Hematopoietic multipotent progenitor cell (in vitro differentiated cells): Measurements from ENCODE around the gene FFAR4. TPM values are rescaled to one million over a fixed set of nuclear protein-coding genes. Genes with fewer than 3 reads are reported as not detected.

Source experiments
- DNase-seq, 3 donors: peaks; one replicate each; pipeline ENCODE4 v3.0.0-alpha.2; 2011 to 2015; ENCODE audit warnings: low read depth in 2 of 3, low spot score in 2 of 3
- total RNA-seq: library from RNA; depleted of rRNA; stranded (reverse); fragments of >200 nt; gene quantifications from one replicate; pipeline ENCODE4 v1.2.3, GENCODE V29; 2012

FFAR4 gene
- total RNA-seq, 1 donor = not detected

DNA sequence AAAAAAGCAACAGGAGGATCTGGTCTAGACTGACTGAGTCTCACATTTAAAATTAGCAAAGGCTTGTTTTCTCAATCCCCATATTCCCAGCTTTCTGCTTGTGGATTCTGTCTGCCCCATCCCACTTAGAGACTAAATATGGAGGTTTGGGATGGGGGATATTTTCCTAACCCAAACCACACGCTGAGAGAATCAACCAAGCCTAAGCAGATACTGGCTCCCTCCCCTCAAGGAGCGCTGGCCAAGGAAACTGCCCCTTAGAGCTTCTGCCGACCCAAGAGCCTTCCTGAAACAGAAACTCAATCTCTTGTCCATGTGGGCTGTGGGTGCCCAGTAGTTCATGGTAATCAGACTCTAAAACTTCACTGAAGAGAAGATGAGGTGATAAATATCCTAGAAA lies 3.9 kb downstream of the FFAR4 start:
- no peak for DNase-seq

DNA sequence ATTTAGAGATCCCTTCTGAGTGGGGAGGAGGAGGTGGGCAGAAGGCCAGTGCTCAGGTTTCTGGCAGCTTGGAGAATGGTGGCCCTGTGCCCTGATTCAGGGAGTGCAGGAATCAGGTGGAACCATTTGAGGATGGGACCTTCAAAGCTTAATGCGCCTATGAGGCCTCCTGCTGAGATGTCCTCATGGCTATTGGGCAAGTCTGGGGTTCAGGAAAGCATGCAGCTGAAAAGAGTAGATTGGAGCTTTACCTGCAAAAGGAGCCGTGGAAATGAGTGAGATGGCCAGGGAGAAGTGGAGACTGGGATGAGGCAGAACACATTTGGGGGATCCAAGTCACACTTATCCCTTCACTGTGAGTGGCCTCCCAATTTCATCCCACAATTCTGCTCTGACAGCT lies 6.1 kb downstream of the FFAR4 start:
- DNase-seq = no peak

DNA sequence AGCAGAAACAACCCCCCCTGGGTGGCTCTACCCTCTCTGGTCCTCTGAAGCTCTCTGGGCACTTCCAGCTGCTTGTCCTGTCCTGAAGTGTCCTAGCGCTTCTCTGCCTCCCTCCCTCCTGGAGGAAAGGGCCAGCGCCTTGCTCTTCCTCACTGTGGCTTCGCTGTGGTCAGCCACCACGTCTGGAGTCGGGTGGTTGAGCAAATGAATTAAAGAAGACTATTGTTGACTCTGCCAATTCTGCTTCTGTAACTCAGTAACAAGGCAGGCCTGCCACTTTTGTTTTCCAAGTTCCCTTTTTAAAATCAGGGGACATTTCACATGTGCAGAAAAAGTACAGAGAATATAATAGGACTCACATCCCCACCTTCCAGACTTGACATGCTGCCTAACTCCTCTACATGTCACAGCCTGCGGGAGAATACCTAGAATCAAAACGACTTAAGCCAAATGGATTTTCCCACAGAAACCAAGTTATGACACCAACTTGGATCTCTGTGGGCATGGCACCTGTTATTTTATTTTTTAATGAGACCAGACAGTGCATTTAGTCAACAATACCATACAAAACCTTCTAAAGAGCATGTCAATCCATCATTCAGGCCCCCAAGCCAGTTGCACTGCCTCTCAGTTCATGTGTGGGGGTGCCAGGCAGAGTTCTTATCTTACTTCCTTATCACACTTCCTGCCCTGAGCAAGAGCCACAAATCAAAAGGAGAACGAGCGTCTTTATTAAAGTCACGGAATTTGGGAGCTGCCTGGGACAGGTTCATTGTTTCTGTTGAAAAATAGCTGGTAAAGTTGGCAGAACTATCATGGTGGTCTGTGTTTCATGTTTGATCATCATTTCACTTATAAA lies 6.8 kb downstream of the FFAR4 start:
- DNase-seq = peak in 2 of 3 donors; percentile 37 to 62

DNA sequence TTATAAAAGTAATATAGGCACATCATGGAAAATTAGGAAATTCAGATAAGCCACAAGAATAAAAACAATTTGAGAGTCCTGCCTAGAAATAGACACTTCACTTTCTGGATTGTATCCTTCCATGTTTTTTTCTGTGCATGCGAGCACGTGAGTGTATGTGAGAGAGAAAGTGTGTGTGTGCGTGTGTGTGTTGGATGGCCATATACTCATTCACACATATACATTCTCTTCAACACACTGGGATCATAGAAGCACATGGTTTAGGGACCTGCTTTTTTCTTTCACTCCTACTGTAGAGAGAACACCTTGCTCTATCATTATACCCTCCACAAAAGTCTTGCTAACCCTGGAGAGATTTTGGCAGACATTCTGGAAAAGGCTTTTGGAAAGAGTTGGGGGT lies 7.5 kb downstream of the FFAR4 start:
- no peak for DNase-seq

DNA sequence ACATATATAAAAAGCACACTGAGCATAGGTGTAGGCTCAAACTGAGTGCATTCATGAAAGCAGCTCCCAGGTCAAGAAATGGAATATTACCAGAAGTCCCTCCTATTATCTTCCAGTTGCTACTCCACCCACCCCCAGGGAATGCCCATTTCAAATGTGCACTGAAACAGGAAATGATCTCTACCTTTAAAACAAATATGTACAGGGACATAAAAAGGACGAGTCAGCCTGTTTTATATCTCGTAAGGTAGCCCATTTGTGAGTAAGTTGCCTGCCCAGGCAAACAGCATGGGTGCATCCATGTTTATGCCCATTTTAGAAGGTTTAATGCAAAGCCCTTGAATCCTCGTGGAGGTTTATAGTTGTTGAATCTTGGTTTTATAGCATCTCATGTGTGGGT lies 10.4 kb downstream of the FFAR4 start:
- no peak for DNase-seq

DNA sequence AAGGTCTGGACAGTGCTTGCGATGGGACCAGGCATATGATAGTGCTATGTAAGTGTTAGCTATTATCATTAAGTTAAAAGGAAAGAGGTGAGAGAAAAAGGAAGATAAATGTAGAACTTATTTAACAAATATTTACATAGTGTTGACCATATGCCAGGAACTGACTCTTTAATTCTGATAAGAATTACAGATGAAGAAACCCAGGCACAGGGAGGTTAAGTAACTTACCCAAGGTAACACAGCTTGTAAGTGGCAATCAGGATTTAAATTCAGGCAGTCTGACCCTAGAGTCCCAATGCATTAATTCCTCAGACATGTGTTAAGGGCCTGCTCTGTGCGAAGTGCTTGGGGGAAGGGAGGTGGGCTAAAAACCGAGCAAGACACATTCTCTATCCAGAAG lies 11.1 kb downstream of the FFAR4 start:
- no peak for DNase-seq

DNA sequence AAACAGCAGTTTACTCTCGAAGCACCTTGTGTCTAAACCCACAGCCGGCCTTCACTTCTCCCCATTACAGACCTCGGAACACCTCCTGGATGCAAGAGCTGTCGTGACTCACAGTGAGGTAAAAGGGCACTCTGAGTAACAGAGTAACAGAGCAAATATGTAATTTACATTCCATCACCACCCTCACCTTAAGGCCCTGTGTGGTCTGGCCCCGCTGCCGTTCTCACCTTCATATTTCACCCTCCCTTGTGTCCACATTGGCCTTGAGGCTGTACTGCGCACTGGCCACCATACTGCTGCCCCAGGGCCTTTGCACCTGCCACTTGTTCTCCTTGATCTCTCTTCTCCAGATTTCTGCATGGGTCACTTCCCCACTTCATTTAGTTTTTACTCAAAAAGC lies 12.6 kb downstream of the FFAR4 start:
- no peak for DNase-seq

DNA sequence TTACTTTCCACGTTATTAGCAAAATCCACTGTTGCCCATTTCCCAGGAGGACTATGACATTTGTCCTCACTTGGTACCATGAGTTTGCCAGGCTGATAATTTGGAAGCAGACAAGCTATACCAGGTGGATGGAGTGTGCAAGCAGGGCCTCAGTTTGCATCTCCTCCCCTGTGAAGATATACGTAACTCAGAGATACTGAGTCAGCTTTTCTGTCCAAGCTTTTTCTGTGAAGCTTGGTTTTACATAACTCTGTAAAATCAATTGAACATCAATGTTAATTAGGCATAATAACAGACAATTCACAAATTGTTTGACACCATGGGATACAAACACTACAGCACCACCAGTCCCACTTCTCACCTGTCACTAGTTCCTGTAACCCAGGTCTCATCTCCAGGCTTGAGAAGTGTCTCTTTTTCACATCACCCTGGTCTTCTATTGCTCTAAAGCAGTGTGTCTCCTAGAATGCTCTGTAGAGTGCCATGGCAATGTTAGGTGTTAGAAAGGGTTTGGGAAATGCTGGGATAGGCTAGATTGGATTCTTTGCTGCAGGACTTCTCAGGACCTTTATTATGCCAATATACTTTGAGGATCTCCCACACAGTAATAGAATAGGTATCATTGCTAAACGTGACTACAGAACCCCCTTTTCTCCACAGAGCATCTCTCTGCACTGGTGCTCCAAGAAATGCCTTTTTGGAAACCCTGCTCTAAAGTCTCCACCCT lies 13.7 kb downstream of the FFAR4 start:
- no peak for DNase-seq

DNA sequence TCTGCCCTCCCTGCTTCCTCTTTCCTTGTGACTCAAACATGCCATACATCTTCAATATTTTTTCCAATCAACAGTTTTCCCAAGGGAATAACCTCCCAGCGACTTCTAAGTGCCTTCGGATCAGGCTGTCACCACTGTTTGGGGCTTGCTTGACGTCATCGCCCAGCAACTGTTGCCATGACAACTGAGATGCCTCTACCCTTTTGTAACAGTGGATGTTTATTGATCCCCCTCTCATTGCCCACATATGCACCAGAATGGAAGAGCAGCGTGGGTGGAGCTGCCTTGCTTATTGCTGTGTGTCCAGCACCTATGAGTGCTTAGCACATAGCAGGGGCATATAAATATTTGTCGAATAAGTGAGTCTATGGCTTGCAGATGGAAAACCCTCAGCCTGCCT lies 14.4 kb downstream of the FFAR4 start:
- DNase-seq = no peak

DNA sequence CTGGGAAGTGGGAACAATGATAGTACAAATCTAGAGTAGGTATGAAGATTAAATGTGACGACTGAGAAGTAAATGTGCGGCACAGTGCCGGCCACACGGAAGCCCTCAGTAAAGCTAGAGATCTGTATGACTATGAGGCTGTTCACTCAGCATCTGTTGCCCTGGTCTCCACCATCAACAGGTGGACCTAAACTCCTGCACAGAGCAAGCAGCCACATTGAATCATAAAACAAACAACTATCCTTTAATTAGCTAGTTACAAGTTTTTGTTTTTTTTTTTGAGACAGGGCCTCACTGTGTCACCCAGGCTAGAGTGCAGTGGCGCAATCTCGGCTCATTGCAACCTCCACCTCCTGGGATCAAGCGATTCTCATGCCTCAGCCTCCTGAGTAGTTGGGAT lies 18.0 kb downstream of the FFAR4 start:
- no peak for DNase-seq

DNA sequence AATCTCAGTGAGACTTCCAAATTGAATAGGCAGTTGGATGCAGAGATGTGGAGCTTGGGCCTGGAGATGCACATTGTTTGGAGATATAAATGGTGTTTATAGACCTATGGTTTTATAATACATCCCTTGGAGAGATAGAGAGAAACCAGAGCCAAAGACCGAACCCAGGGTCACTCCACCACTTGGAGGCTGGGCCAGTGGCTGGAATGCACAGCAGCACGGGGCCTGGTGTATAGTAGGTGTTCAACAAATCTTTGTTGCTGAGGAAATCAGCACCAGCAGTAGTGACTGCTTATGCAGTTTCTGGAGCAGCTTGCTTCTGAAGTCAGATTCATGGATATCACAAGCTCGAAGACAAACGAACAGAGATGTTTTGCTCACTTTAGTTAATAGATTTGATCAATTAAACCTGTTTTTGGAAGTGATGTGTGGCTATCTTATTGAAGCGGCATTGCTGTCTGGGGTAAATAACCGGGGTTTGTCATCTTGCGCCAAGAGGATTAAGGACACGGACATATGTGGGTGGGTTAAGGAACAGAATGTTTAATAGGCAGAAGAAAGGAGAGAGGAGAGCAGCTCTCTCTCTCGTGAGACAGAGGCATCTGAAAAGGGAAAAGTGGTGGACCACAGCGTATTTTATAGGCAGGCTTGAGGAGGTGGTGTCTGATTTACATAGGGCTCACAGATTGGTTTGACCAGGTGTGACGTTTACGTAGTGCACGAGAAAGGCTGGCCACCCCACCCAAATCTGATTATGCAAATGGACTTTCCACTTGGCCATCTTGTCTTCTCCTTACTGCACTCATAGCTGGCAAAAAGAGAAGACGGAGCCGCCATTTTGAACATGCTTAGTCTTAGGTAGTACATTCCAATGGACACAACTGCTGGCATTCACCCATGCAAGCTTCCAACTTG lies 23.4 kb downstream of the FFAR4 start:
- no peak for DNase-seq

DNA sequence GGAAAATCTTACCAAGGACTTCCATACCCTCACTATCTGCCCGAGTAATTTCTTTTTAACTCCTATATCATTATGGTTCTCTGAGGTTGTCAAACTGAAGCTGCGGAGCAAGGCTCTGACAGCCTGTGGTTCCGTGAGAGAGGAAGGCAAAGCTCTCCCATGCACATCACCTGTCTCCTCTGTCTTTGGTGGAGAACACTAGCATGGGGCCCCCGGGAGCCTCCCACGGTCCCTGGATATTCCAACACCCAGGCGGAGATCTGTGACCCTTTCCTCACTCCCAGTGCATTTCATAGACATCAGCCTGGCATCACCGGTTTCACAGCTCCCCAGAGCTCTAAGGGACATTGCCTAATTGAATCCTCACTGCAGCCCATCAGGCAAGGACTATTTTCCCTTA lies 24.2 kb downstream of the FFAR4 start:
- no peak for DNase-seq

DNA sequence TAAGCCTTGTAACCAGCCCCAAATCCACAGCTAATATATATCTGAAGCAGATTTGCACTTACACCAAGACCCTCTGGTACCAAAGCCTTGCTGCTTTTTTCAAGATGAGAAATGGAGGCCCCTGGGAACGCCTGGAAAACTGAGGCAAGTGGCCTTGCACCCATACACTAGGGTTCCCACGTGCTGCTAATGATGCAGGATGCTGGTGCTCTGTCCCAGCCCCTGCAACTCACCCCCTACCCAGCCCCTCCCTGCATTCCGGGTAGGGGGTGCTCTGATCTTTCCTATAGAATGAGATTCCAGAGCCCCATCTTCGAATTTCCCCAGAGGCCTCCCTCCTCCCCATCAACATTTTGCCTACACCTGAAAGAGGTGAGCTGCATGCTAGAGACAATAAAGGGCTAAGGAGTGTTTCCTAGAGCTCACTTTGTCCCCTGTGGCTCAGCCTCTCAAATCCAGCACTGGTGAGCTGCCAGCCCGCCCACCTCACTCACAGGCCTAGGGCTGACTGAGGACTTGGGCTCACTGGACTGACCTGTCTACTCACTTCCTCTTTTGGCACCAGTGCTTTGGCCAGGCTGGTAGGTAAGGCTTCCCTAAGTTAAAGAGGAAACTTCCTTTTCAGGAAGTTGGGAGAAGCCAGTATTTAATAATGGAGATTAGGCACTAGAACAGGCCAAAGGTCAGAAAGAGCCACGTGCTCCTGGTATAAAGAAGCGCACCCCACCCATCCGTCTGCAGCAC lies 24.8 kb downstream of the FFAR4 start:
- DNase-seq = no peak

DNA sequence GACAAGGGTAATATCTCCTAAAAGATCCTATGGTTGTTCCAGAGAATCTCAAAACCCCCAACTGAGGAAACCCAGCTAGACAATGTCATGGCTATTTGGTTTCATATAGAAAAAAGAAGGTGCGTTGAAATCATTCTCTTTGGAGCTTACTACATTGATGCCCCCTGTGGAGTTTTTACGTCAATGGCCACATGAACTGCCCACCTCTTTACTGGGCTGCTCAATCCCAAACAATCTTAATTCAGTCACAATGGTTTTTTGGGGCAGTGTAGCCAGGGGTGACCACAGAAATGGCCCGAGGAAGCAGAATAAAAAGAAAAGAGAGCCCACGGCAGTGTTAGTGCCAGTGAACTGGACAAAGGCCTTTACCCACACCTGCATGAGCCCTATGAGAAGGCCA lies 26.8 kb downstream of the FFAR4 start:
- no peak for DNase-seq

DNA sequence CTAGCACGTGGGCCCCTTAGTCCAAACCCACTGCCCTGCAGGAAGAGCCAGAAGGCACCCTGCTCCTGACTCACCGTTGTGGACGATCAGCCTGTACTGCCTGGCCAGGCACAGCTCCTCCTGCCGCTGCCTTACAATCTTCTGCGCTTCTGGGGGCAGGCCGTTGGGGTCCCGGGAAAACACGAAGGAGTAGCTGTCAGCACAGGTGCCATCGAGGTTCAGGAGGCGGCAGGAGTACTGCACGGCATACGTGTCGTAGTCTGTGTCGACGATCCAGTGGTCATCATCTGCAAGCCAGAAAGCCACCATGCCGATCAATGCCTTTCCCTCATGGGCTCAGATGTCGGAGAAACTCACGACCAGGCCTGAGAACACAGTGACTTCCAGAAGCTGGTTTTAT lies 27.3 kb downstream of the FFAR4 start:
- DNase-seq = no peak

DNA sequence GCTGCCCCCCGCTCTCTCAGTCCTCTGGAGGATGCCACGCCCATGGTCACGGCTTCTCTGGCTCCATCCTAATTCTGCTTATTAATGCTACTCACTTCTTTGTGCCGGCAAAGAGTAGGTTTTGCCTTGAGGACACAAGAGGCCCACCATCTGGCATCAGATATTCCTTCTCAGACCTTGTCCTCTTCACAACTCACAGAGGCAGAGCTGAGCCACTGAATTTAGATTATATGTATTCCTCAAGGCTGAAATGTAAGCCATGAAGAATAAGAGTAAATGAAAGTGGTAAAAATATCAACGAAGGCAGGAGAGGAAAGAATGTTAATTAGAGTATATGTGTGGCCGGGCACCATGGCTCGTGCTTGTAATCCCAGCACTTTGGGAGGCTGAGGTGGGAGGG lies 28.1 kb downstream of the FFAR4 start:
- no peak for DNase-seq

DNA sequence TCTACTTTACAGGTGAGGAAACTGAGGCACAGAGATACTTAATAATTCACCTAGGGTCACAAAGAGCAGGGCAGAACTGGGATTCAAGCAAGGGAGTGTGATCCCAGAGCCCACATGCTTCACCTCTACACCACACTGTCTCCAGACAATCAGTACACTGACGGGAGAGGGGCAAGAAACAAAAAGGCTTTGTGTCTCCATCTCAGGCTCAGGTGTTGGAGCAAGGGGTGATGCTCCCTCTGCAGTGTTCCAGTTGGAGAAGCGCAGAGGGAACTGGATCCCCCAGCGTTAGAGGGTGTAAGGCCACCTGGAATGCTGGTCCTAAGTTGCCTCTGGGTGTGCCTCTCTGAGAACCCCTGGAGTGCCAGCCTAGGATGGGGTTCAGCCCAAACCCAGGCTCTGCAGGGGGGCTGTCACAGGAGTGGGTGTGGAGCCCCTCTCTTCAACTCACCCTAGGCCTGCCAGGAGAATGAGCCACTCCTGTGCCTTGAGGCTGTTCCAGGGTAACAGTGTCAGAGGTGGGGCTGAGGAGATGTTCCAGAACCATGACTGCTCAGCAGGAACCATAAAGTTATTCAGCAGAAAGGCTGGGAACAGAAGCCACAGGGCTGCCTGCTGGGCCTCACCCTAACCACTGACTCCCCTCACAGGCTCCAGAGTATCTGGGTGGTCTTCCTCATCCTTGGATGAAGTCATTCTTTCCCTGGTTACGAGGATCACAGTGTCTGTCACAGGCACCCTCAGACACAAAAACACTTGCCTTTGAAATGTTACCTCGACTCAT lies 29.1 kb downstream of the FFAR4 start:
- DNase-seq = no peak

DNA sequence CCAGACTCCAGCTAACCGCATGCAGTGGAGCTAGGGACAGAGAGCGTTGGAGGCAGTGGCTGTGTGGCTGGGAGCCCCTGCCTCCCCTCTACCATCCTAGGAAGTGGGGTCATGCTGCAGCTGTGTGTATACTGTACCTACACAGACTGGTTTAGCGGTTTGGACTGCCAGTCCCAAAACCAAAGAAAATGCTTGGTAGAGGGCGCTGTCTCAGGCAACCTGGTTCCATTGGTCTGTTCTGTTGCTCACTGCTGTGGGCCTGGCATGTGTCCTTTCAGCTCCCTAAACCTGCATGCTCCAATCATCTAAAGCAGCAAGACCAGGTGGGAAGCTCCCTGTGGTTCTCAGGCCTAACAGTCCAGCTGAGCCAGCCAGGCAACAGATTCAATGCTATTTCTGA lies 30.1 kb downstream of the FFAR4 start:
- no peak for DNase-seq

DNA sequence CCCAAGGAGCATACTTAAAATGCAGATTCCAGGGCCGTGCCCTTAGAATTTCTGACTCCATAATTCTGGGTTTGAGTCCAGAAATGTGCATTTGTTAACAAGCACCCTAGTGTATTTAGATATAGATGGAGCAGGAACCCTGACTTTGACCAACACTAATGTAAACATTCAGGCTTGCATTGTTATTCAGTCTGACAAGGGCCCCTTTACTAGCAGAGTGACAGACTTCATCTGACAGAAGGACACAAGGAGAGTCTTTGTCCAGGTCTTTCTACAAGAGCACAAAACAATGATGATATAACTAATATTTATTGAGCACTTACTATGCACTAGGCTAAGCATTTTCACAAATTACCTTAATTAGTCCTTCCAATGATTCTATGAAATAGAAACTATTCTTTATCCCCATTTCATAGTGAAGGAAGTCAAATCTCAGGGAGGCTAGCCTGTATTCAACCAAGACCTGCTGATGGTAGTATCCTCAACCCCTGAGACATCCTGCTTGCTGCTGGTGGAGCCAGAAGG lies 30.7 kb downstream of the FFAR4 start:
- DNase-seq = no peak

DNA sequence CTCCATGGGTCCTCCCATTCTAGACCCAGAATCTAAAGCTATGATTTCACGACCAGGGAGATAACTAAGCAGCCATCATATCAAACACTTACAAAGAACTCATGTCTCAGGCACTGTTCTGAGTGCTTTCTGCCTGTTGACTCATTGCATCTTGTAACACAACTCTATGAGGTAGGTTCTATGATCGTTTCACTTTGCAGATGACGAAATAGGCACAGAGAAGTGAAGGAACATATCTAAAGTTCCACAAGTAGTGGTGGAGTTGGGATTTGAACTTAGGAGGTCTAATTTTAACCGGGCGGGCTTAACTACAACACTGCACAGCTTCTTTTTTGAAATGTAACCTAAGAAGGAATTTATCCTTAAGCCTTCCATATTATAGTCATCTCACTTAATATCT lies 31.7 kb downstream of the FFAR4 start:
- DNase-seq = no peak
